GM18907 (cell line): ENCODE data around the gene BCR.
"Not testable (repeated sequence)": the region's sequence is repeated elsewhere in the genome, so short reads cannot be mapped to it uniquely, and the experiment has no call there.

Experiments used
- ATAC-seq: cut with Tn5 transposase; IDR thresholded peaks from one replicate; pipeline ENCODE4 v1.9.1; 2021; ENCODE audit warnings: mild to moderate bottlenecking, moderate library complexity; ENCODE audit not compliant: unreplicated experiment

The BCR gene

GRCh38 chr22:23307511-23307910 lies 127.2 kb downstream of the BCR start:
- ATAC-seq = not testable (repeated sequence)

- ATAC-seq = not testable (repeated sequence)
Observed at GRCh38 chr22:23309261-23309660, 129.0 kb downstream of the BCR start.

GRCh38 chr22:23310443-23311097 lies 130.3 kb downstream of the BCR start:
- not testable (repeated sequence) for ATAC-seq

- not testable (repeated sequence) for ATAC-seq
Observed at GRCh38 chr22:23311635-23312420, 131.5 kb downstream of the BCR start.

- no peak for ATAC-seq
Observed at GRCh38 chr22:23313791-23314567, 133.7 kb downstream of the BCR start.

- no peak for ATAC-seq
Observed at GRCh38 chr22:23315341-23315917, 135.1 kb downstream of the BCR start.

GRCh38 chr22:23316596-23316995 lies 136.3 kb downstream of the BCR start:
- not testable (repeated sequence) for ATAC-seq

GRCh38 chr22:23318316-23318715 lies 138.0 kb downstream of the BCR start:
- ATAC-seq = not testable (repeated sequence)

- not testable (repeated sequence) for ATAC-seq
Observed at GRCh38 chr22:23322497-23323080, 142.3 kb downstream of the BCR start.

- not testable (repeated sequence) for ATAC-seq
Observed at GRCh38 chr22:23323960-23324688, 143.8 kb downstream of the BCR start.

- no peak for ATAC-seq
Observed at GRCh38 chr22:23325183-23325582, 144.9 kb downstream of the BCR start.

GRCh38 chr22:23333822-23334221 lies 153.5 kb downstream of the BCR start:
- ATAC-seq = not testable (repeated sequence)

GRCh38 chr22:23337672-23338071 lies 157.4 kb downstream of the BCR start:
- not testable (repeated sequence) for ATAC-seq

- ATAC-seq = not testable (repeated sequence)
Observed at GRCh38 chr22:23341942-23342695, 161.8 kb downstream of the BCR start.

- ATAC-seq = no peak
Observed at GRCh38 chr22:23351321-23351720, 171.0 kb downstream of the BCR start.

- no peak for ATAC-seq
Observed at GRCh38 chr22:23353004-23353403, 172.7 kb downstream of the BCR start.

- ATAC-seq = no peak
Observed at GRCh38 chr22:23353696-23354095, 173.4 kb downstream of the BCR start.

GRCh38 chr22:23356094-23356493 lies 175.8 kb downstream of the BCR start:
- no peak for ATAC-seq

GRCh38 chr22:23357053-23357452 lies 176.7 kb downstream of the BCR start:
- ATAC-seq = no peak
